ENCODE results near the gene CAV2. TPM values are rescaled to one million over a fixed set of nuclear protein-coding genes. Genes with fewer than 3 reads are reported as not detected.
A peak's percentile ranks its signal among the peaks of the same experiment; 100 is the strongest.

CAV2 gene
- total RNA-seq, 1 experiment from 2014 or later, result 286 TPM

DNA sequence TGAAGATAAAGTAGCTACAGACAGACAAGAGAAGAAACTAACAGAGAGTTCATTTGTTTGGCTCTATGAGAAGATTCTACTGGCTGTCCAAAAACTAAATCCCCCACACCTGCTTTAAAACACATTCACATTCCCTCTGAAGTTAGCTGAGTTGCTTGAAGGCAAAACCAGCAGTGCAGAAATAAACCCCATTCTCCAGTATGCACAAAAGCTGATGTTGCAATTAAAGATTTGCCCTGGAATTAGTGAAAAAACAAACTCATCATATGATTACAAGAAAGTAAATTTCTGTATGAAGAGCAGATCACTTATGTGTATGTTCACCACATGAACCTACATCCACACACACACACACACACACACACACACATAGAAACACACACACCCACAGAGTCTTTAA lies 16.0 kb downstream of the CAV2 start:
- TF ChIP-seq EZH2 (IDR thresholded peaks at IDR 0.05; ENCODE audit: borderline replicate concordance, low read depth, low read length, poor library complexity, severe bottlenecking), result no peak
- TF ChIP-seq, protein P1, sequence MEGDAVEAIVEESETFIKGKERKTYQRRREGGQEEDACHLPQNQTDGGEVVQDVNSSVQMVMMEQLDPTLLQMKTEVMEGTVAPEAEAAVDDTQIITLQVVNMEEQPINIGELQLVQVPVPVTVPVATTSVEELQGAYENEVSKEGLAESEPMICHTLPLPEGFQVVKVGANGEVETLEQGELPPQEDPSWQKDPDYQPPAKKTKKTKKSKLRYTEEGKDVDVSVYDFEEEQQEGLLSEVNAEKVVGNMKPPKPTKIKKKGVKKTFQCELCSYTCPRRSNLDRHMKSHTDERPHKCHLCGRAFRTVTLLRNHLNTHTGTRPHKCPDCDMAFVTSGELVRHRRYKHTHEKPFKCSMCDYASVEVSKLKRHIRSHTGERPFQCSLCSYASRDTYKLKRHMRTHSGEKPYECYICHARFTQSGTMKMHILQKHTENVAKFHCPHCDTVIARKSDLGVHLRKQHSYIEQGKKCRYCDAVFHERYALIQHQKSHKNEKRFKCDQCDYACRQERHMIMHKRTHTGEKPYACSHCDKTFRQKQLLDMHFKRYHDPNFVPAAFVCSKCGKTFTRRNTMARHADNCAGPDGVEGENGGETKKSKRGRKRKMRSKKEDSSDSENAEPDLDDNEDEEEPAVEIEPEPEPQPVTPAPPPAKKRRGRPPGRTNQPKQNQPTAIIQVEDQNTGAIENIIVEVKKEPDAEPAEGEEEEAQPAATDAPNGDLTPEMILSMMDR (conservative IDR thresholded peaks at IDR 0.05; ENCODE audit: low read depth, low read length), result no peak
- Histone ChIP-seq H3K9me3 (ENCODE audit: low read depth, low read length, poor library complexity, severe bottlenecking) (no peaks in the 10 kb centered on the region), H3K4me3 (ENCODE audit: low read depth, low read length, poor library complexity, severe bottlenecking) (no peak overlapping the region), H3K27me3 (replicated peaks; ENCODE audit: insufficient read depth, low read depth, low read length, poor library complexity) (no peaks in the 10 kb centered on the region), H3K36me3 (ENCODE audit: insufficient read depth, low read length, poor library complexity, severe bottlenecking) (no peaks in the 10 kb centered on the region), H3K4me1 (ENCODE audit: insufficient read depth, low read length, poor library complexity, severe bottlenecking) (peaks cover 92% of the 10 kb centered on the region), H3K27ac (ENCODE audit: low read depth, low read length, poor library complexity, severe bottlenecking) (peak overlapping the region; percentile 73)
- ChIA-PET POLR2A (ENCODE audit: low non-redundant PET) (no interaction called here), CTCF (no interaction called here)
- BruUV-seq (replicated peaks), result no TSS peak
- no peak for DNase-seq (ENCODE audit: low spot score)
- intact Hi-C loops (cut with micrococcal nuclease; ENCODE audit: unreplicated experiment), result no loop called here

GRCh38 chr7:116516324-116516723 lies 16.8 kb downstream of the CAV2 start:
- no peak overlapping the region for H3K27ac ChIP-seq (ENCODE audit: low read depth, low read length, poor library complexity, severe bottlenecking)
- no peak for DNase-seq (ENCODE audit: low spot score)
- intact Hi-C loops (cut with micrococcal nuclease; ENCODE audit: unreplicated experiment), result no loop called here
- H3K36me3 ChIP-seq (ENCODE audit: insufficient read depth, low read length, poor library complexity, severe bottlenecking), result no peaks in the 10 kb centered on the region
- no peak overlapping the region for H3K4me3 ChIP-seq (ENCODE audit: low read depth, low read length, poor library complexity, severe bottlenecking)
- peaks cover 92% of the 10 kb centered on the region for H3K4me1 ChIP-seq (ENCODE audit: insufficient read depth, low read length, poor library complexity, severe bottlenecking)
- POLR2A ChIA-PET (ENCODE audit: low non-redundant PET), result no interaction called here
- H3K9me3 ChIP-seq (ENCODE audit: low read depth, low read length, poor library complexity, severe bottlenecking), result no peaks in the 10 kb centered on the region
- no peaks in the 10 kb centered on the region for H3K27me3 ChIP-seq (replicated peaks; ENCODE audit: insufficient read depth, low read depth, low read length, poor library complexity)
- no TSS peak for BruUV-seq (replicated peaks)
- CTCF ChIA-PET, result no interaction called here
- no peak for TF ChIP-seq EZH2 (IDR thresholded peaks at IDR 0.05; ENCODE audit: borderline replicate concordance, low read depth, low read length, poor library complexity, severe bottlenecking)
- TF ChIP-seq, protein P1 (conservative IDR thresholded peaks at IDR 0.05; ENCODE audit: low read depth, low read length), result no peak

GRCh38 chr7:116517626-116518025 lies 18.1 kb downstream of the CAV2 start:
- Histone ChIP-seq H3K27ac (ENCODE audit: low read depth, low read length, poor library complexity, severe bottlenecking) (peak overlapping the region; percentile 100), H3K9me3 (ENCODE audit: low read depth, low read length, poor library complexity, severe bottlenecking) (no peaks in the 10 kb centered on the region), H3K4me3 (ENCODE audit: low read depth, low read length, poor library complexity, severe bottlenecking) (no peak overlapping the region), H3K36me3 (ENCODE audit: insufficient read depth, low read length, poor library complexity, severe bottlenecking) (no peaks in the 10 kb centered on the region), H3K27me3 (replicated peaks; ENCODE audit: insufficient read depth, low read depth, low read length, poor library complexity) (no peaks in the 10 kb centered on the region), H3K4me1 (ENCODE audit: insufficient read depth, low read length, poor library complexity, severe bottlenecking) (peaks cover 92% of the 10 kb centered on the region)
- intact Hi-C loops (cut with micrococcal nuclease; ENCODE audit: unreplicated experiment), result no loop called here
- TF ChIP-seq EZH2 (IDR thresholded peaks at IDR 0.05; ENCODE audit: borderline replicate concordance, low read depth, low read length, poor library complexity, severe bottlenecking), result no peak
- TF ChIP-seq, protein P1 (conservative IDR thresholded peaks at IDR 0.05; ENCODE audit: low read depth, low read length), result no peak
- no TSS peak for BruUV-seq (replicated peaks)
- POLR2A ChIA-PET (ENCODE audit: low non-redundant PET), result no interaction called here
- no peak for DNase-seq (ENCODE audit: low spot score)
- CTCF ChIA-PET, result no interaction called here
